Upper lobe of right lung (tissue), 1 donor: ENCODE measurements around the gene MITF. TPM values are rescaled to one million over a fixed set of nuclear protein-coding genes. Genes with fewer than 3 reads are reported as not detected.

Source experiments
- ATAC-seq: fragments of 200-7000 bp; cut with Tn5 transposase; one replicate; pipeline ENCODE4 v1.9.1; 2020; ENCODE audit warnings: mild to moderate bottlenecking, moderate library complexity
- DNase-seq: peaks from one replicate; pipeline ENCODE4 v3.0.0-alpha.2; 2020
- H3K27ac ChIP-seq: fragments of 200-600 bp; one replicate; pipeline ENCODE4 v1.8.0; 2022
- H3K27me3 ChIP-seq: fragments of 200-600 bp; one replicate; pipeline ENCODE4 v1.8.0; 2022; ENCODE audit warnings: mild to moderate bottlenecking
- H3K36me3 ChIP-seq: fragments of 200-600 bp; one replicate; pipeline ENCODE4 v1.8.0; 2022
- H3K4me1 ChIP-seq: fragments of 200-600 bp; one replicate; pipeline ENCODE4 v1.8.0; 2022
- H3K4me3 ChIP-seq: fragments of 200-600 bp; one replicate; pipeline ENCODE4 v1.8.0; 2022; ENCODE audit warnings: mild to moderate bottlenecking
- H3K9me3 ChIP-seq: fragments of 200-600 bp; one replicate; pipeline ENCODE4 v1.8.0; 2022
- CTCF ChIP-seq: fragments of 200-600 bp; IDR thresholded peaks from one replicate; pipeline ENCODE4 v1.8.0; 2022; ENCODE audit warnings: antibody characterized with exemption
- intact Hi-C: fragments of 100-400 bp; cut with DNase I; formaldehyde crosslinking; loops from one replicate; pipeline ENCODE4 v1.11.0; 2022
- total RNA-seq: library from RNA; stranded (reverse); fragmentation: NEBNext Ultra II Directional; extraction: Animal tissue kit (Norgen Biotek cat#: 25700); gene quantifications from one replicate; pipeline ENCODE4 v1.2.1, GENCODE V29; 2021
- donor health status: DM: no; HTN: yes; CAD: no; lungs with severe emphysema.

The MITF gene
- total RNA-seq, 1 donor from 2014 or later = 29.5 TPM

DNA sequence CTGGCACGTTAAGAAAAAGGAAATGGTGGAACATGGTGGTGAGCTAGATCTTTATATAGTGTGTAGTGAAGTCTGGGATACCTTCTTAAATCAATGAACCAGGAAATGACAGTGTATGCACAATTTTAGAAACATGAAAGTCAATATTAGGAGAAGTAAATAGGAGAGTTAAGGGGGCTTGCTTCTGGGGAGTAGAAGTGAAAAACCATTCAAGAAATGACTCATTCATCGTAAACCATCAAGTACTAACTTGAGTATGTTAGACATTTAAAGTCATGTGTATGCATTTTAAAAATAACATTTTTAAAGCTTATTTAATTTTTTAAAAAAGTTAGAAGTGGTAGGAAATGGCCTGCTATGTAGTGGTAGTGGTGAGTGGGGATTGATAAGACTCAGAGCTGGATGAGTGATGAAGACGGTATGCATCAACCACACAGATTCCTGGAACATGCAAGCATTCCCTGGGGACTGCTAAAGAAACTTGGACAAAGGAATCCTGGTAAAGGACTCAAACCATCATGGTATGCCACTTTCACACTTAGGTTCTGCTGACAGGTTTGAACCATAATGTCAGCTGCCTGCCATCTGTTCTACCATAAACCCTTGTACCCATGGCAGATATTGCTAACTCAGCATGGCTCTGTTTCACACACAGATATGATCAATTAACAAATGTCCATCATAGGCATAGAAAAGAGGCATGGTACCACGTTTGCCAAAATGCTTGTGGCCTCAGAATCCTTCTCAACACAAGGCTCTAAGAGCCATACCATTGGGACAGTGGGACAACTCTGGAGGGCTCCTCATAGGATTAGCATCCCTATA lies 28.9 kb upstream of the MITF start:
- no peak overlapping the region for H3K4me3 ChIP-seq
- intact Hi-C loops = no loop called here
- DNase-seq (no peak), ATAC-seq (no peak)
- no peaks in the 10 kb centered on the region for H3K9me3 ChIP-seq
- H3K36me3 ChIP-seq = no peaks in the 10 kb centered on the region
- H3K4me1 ChIP-seq = no peaks in the 10 kb centered on the region
- H3K27ac ChIP-seq = no peak overlapping the region
- H3K27me3 ChIP-seq = no peaks in the 10 kb centered on the region
- TF ChIP-seq CTCF = no peak

- no peaks in the 10 kb centered on the region for H3K4me1 ChIP-seq
- no peak for ATAC-seq
- no peaks in the 10 kb centered on the region for H3K36me3 ChIP-seq
- H3K4me3 ChIP-seq = no peak overlapping the region
- H3K9me3 ChIP-seq = no peaks in the 10 kb centered on the region
- H3K27me3 ChIP-seq = no peaks in the 10 kb centered on the region
- no peak for TF ChIP-seq CTCF
- no peak for DNase-seq
- no peak overlapping the region for H3K27ac ChIP-seq
- intact Hi-C loops = no loop called here
These were observed 27.0 kb upstream of the MITF start for GRCh38 chr3:69712269-69712668.

DNA sequence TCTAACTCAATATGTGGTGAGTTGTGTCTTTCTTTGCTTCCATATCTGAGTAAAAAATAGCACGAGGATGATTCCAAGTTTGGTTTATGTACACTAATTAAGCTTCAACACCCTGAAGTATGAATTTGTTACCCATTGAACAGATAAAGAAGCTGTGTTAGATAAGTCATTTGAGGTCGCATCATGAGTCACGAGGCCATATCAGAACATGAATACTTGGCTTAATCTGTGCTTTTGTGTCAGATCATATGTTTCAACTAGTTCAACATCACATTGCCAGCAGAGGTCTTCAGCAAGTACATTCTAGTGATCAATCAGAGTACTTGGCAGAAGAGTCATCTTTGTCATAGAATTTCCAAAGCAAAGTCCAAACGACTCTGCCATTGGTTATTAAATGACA lies 26.3 kb upstream of the MITF start:
- H3K4me1 ChIP-seq = no peaks in the 10 kb centered on the region
- TF ChIP-seq CTCF = no peak
- ATAC-seq (no peak), DNase-seq (no peak)
- no peak overlapping the region for H3K27ac ChIP-seq
- no peaks in the 10 kb centered on the region for H3K9me3 ChIP-seq
- no peak overlapping the region for H3K4me3 ChIP-seq
- H3K27me3 ChIP-seq = no peaks in the 10 kb centered on the region
- intact Hi-C loops = no loop called here
- no peaks in the 10 kb centered on the region for H3K36me3 ChIP-seq

GRCh38 chr3:69715204-69715603 lies 24.1 kb upstream of the MITF start:
- TF ChIP-seq CTCF = no peak
- DNase-seq (no peak), ATAC-seq (peak; percentile 48)
- intact Hi-C loops = no loop called here
- Histone ChIP-seq H3K27ac (no peak overlapping the region), H3K4me1 (no peaks in the 10 kb centered on the region), H3K9me3 (no peaks in the 10 kb centered on the region), H3K4me3 (no peak overlapping the region), H3K36me3 (no peaks in the 10 kb centered on the region), H3K27me3 (no peaks in the 10 kb centered on the region)

DNA sequence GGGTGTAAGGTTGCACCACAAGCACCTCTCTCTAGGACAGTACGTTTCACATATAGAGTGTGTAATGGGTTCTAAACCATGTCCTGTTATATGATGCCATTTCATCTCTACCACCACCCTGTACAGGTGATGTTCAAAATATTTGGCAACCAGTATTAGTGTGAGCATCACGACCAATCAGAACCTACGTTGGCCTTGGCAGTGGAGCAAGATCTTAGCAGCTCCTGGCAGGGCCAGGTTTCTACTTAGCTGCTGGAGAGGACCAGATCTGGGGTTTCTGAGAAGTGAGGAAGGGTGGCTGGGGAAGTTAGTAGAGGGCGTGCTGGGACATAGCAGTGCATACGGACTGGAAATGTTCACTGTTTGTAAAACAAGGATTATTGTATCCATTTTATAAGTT lies 23.1 kb upstream of the MITF start:
- peak; percentile 53 for ATAC-seq
- Histone ChIP-seq H3K27me3 (no peaks in the 10 kb centered on the region), H3K4me3 (no peak overlapping the region), H3K36me3 (no peaks in the 10 kb centered on the region), H3K9me3 (no peaks in the 10 kb centered on the region), H3K4me1 (no peaks in the 10 kb centered on the region), H3K27ac (no peak overlapping the region)
- DNase-seq = no peak
- intact Hi-C loops = no loop called here
- no peak for TF ChIP-seq CTCF
